Dermis microvascular lymphatic vessel endothelial cell (primary cell): ENCODE results near the gene ABCA2. TPM values are rescaled to one million over a fixed set of nuclear protein-coding genes. Genes with fewer than 3 reads are reported as not detected.
A peak's percentile ranks its signal among the peaks of the same experiment; 100 is the strongest.

Source experiments
- DNase-seq, 2 donors: peaks; one replicate each; pipeline versions ENCODE4 v3.0.0 to v3.0.0-alpha.2; 2010; ENCODE audit warnings: low read depth in 2 of 2
- total RNA-seq: library from RNA; depleted of rRNA; stranded (reverse); fragments of >200 nt; gene quantifications from 2 replicates; pipeline ENCODE4 v1.2.1, GENCODE V29; 2014

Gene ABCA2
- 4.5 and 9.9 TPM in 2 replicates for total RNA-seq

- DNase-seq, result no peak
Measured at GRCh38 chr9:137027369-137028262, at the start of gene ABCA2. ABCA2 (minus strand) TSS chr9:137028237; CDS start chr9:137028140, 97 bp downstream.

- peak; percentile 34 to 81 for DNase-seq
Measured at GRCh38 chr9:137077010-137077747, 49.1 kb upstream of the ABCA2 start, which contains the start of gene UAP1L1. UAP1L1 (plus strand) TSS chr9:137077517; CDS start chr9:137077533, 16 bp downstream.

GRCh38 chr9:137076636-137077009, 48.6 kb upstream of the ABCA2 start:
- DNase-seq, result no peak

GRCh38 chr9:137075275-137075775, 47.3 kb upstream of the ABCA2 start:
- no peak for DNase-seq

GRCh38 chr9:137074657-137075274, 46.7 kb upstream of the ABCA2 start:
- DNase-seq, result no peak

GRCh38 chr9:137073992-137074399, 46.0 kb upstream of the ABCA2 start:
- no peak for DNase-seq

- no peak for DNase-seq
Measured at GRCh38 chr9:137071282-137071681, 43.2 kb upstream of the ABCA2 start.

GRCh38 chr9:137070906-137071275, 42.9 kb upstream of the ABCA2 start:
- DNase-seq, result no peak

GRCh38 chr9:137070201-137070905, 42.3 kb upstream of the ABCA2 start, which contains the start of gene SAPCD2:
SAPCD2 (minus strand) TSS chr9:137070557; CDS start chr9:137070460, 97 bp downstream.
- DNase-seq, result peak; percentile 72 to 91

- DNase-seq, result no peak
Measured at GRCh38 chr9:137069508-137070091, 41.6 kb upstream of the ABCA2 start.

- DNase-seq, result no peak
Measured at GRCh38 chr9:137068539-137069507, 40.8 kb upstream of the ABCA2 start.

- peak; percentile 70 to 85 for DNase-seq
Measured at GRCh38 chr9:137067860-137068538, 40.0 kb upstream of the ABCA2 start.

GRCh38 chr9:137066096-137066861, 38.2 kb upstream of the ABCA2 start:
- no peak for DNase-seq

- no peak for DNase-seq
Measured at GRCh38 chr9:137065336-137065967, 37.4 kb upstream of the ABCA2 start.

- no peak for DNase-seq
Measured at GRCh38 chr9:137064880-137065164, 36.8 kb upstream of the ABCA2 start.

- DNase-seq, result peak in 1 of 2 donors; percentile 42
Measured at GRCh38 chr9:137064027-137064879, 36.2 kb upstream of the ABCA2 start.
